OCI-LY3 (cell line): ENCODE data around the gene ZDHHC19.

Experiments used
- CTCF ChIP-seq: fragments of 200-600, 300-600 bp; sonication (generic); IDR thresholded peaks from 2 replicates; pipeline ENCODE4 v1.5.1; 2014; ENCODE audit warnings: antibody characterized with exemption, low read length, low read depth
- EZH2phosphoT487 ChIP-seq: fragments of 200-600 bp; shearing (Covaris generic); IDR thresholded peaks from 2 replicates; pipeline ENCODE4 v1.6.1; 2018; ENCODE audit warnings: antibody characterized with exemption, mixed run types, low read depth

DNA sequence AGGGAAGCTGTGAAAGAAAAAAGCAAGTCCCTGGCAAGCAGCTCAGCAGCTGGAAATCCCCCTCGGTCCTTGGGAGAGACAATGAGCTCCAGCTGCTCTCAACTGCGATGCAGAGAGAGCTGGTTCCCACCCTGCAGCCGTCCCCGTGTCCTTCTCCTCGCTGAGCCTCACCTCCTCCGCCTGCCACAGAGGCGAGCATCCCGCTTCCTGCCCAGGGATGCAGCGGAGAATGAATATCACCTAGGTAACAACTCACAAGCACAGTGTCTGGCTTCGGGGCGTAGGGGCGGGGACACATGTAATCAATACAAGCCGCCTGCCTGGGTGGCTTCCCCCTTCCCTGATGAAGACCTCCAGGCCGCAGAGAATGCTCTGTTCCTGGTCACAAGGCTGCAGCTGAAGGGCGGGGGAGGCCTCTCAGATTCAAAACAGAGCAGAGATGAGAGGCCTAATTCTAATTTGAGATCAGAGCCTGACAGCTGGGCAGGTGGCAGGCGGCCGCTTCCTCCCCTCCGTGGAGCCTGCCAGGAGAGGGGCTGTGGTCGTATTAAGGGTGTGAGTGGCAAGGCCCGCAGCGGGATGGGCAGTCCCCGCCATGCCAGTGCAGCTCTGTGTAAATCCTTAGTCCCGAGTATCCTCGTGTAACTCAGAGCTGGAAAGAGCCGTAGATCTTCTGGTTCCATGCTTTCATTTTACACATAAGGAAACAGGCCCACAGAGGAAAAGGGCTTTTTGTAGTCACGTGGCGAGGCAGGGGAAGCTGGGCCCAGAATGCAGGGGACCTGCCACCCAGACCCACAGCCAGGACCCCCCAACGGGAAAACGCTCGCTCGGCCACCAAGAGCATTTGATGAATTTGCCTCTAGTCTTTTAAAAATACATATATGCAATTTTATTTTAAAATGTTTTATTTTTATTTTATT, 24.3 kb downstream of the ZDHHC19 start:
- TF ChIP-seq CTCF (no peak), EZH2phosphoT487 (no peak)
